Measurements from ENCODE around the gene YIPF6. TPM values are rescaled to one million over a fixed set of nuclear protein-coding genes. Genes with fewer than 3 reads are reported as not detected.

The YIPF6 gene
- total and polyA plus RNA-seq, 9 of the 15 experiments (the other 6 are each of a cell fraction or from before 2014, with no cell fraction given), result 7.7 to 44.2 (median 22.4) TPM

- TF ChIP-seq ETS1 (conservative IDR thresholded peaks at IDR 0.05; ENCODE audit: control insufficient read depth, low read depth, low read length) (no peak), SIRT6 (IDR thresholded peaks at IDR 0.05; ENCODE audit: low read depth, low read length) (no peak), GATAD2B (IDR thresholded peaks at IDR 0.05; ENCODE audit: borderline replicate concordance) (no peak), RUNX1 (IDR thresholded peaks at IDR 0.05; ENCODE audit: low read depth) (no peak), SRF (CRISPR knock-in tag; IDR thresholded peaks at IDR 0.05) (no peak), NELFE (IDR thresholded peaks at IDR 0.05; ENCODE audit: insufficient read depth, insufficient read length) (no peak), ZNF668 (CRISPR knock-in tag; IDR thresholded peaks at IDR 0.05) (no peak), ZC3H11A (IDR thresholded peaks at IDR 0.05; ENCODE audit: low read depth, low read length) (no peak), SRSF9 (IDR thresholded peaks at IDR 0.05; ENCODE audit: borderline replicate concordance, low read depth, low read length) (no peak), MXI1 (IDR thresholded peaks at IDR 0.05; ENCODE audit: low read depth, low read length) (no peak), ZFP1 (CRISPR knock-in tag; IDR thresholded peaks at IDR 0.05) (no peak), ZMIZ1 (IDR thresholded peaks at IDR 0.05; ENCODE audit: low read depth in 2 of 2, low read length in 2 of 2) (0 out of 4 replicates have a peak, but pooled peaks of 1 of the 2 experiments have one; percentile 34), GABPB1 (CRISPR knock-in tag; IDR thresholded peaks at IDR 0.05) (no peak; the same call in 1 of the 2 replicates), LEF1 (IDR thresholded peaks at IDR 0.05) (no peak), RBM39 (optimal IDR thresholded peaks at IDR 0.05; ENCODE audit: low read depth, low read length) (no peak), ZEB2 (IDR thresholded peaks at IDR 0.05) (no peak), ZNF444 (CRISPR knock-in tag; IDR thresholded peaks at IDR 0.05) (no peak), MTA2 (IDR thresholded peaks at IDR 0.05; ENCODE audit: low read depth) (no peak)
- TF ChIP-seq, protein P1, sequence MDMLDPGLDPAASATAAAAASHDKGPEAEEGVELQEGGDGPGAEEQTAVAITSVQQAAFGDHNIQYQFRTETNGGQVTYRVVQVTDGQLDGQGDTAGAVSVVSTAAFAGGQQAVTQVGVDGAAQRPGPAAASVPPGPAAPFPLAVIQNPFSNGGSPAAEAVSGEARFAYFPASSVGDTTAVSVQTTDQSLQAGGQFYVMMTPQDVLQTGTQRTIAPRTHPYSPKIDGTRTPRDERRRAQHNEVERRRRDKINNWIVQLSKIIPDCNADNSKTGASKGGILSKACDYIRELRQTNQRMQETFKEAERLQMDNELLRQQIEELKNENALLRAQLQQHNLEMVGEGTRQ (CRISPR knock-in tag; IDR thresholded peaks at IDR 0.05), result peak; percentile 39; the same call in 1 of the 2 replicates
- TF ChIP-seq, protein P2, sequence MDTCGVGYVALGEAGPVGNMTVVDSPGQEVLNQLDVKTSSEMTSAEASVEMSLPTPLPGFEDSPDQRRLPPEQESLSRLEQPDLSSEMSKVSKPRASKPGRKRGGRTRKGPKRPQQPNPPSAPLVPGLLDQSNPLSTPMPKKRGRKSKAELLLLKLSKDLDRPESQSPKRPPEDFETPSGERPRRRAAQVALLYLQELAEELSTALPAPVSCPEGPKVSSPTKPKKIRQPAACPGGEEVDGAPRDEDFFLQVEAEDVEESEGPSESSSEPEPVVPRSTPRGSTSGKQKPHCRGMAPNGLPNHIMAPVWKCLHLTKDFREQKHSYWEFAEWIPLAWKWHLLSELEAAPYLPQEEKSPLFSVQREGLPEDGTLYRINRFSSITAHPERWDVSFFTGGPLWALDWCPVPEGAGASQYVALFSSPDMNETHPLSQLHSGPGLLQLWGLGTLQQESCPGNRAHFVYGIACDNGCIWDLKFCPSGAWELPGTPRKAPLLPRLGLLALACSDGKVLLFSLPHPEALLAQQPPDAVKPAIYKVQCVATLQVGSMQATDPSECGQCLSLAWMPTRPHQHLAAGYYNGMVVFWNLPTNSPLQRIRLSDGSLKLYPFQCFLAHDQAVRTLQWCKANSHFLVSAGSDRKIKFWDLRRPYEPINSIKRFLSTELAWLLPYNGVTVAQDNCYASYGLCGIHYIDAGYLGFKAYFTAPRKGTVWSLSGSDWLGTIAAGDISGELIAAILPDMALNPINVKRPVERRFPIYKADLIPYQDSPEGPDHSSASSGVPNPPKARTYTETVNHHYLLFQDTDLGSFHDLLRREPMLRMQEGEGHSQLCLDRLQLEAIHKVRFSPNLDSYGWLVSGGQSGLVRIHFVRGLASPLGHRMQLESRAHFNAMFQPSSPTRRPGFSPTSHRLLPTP (IDR thresholded peaks at IDR 0.05; ENCODE audit: borderline replicate concordance, extremely low read depth, insufficient read length), result no peak
Observed at GRCh38 chrX:68498508-68499379, at the start of gene YIPF6 (continued).

Measured in K562 (cell line).